ENCODE results near the gene INSRR.

DNA sequence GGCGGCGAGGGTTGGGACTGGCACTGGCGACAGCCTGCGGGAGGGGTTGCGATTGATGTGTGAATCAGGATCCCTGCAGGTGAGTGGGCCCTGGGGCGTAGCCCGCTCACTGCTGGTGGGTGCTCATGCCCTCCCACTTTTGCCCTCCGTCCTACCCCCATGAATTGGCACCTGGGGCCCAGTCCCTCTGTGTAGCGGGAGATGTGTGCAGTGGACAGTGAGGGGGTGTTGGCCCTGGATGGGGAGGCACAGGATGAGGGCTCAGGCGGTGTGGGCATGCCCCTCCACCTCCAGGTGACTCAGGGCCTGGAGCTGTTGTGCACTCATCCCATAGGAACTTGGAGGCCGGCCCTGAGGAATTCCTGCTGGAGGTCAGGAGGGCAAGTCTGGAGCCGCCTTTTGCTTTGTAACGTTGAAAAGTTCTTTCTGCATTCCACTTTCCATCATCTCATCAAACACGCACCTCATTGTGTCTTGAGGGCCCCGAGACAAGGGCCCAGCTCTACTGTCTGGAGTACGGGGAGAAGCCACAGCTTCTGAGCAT lies 37.6 kb upstream of the INSRR start:
- TF ChIP-seq, protein P1, sequence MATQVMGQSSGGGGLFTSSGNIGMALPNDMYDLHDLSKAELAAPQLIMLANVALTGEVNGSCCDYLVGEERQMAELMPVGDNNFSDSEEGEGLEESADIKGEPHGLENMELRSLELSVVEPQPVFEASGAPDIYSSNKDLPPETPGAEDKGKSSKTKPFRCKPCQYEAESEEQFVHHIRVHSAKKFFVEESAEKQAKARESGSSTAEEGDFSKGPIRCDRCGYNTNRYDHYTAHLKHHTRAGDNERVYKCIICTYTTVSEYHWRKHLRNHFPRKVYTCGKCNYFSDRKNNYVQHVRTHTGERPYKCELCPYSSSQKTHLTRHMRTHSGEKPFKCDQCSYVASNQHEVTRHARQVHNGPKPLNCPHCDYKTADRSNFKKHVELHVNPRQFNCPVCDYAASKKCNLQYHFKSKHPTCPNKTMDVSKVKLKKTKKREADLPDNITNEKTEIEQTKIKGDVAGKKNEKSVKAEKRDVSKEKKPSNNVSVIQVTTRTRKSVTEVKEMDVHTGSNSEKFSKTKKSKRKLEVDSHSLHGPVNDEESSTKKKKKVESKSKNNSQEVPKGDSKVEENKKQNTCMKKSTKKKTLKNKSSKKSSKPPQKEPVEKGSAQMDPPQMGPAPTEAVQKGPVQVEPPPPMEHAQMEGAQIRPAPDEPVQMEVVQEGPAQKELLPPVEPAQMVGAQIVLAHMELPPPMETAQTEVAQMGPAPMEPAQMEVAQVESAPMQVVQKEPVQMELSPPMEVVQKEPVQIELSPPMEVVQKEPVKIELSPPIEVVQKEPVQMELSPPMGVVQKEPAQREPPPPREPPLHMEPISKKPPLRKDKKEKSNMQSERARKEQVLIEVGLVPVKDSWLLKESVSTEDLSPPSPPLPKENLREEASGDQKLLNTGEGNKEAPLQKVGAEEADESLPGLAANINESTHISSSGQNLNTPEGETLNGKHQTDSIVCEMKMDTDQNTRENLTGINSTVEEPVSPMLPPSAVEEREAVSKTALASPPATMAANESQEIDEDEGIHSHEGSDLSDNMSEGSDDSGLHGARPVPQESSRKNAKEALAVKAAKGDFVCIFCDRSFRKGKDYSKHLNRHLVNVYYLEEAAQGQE (IDR thresholded peaks at IDR 0.05; ENCODE audit: low read depth): no peak
- TF ChIP-seq YY1 (IDR thresholded peaks at IDR 0.05; ENCODE audit: low read depth) (no peak), EP300 (IDR thresholded peaks at IDR 0.05; ENCODE audit: borderline replicate concordance) (no peak), FOXM1 (IDR thresholded peaks at IDR 0.05; ENCODE audit: borderline replicate concordance, low read depth) (no peak), TAF1 (IDR thresholded peaks at IDR 0.05; ENCODE audit: low read depth) (no peak), TCF12 (IDR thresholded peaks at IDR 0.05; ENCODE audit: low read depth) (peak; percentile 23; the same call in 1 of the 2 replicates), RAD21 (IDR thresholded peaks at IDR 0.05; ENCODE audit: low read depth) (no peak), TEAD4 (IDR thresholded peaks at IDR 0.05) (peak; percentile 75), NFIC (IDR thresholded peaks at IDR 0.05) (0 out of 2 replicates have a peak, but pooled peaks have one; percentile 26), CEBPB (IDR thresholded peaks at IDR 0.05) (no peak), ZBTB7A (IDR thresholded peaks at IDR 0.05; ENCODE audit: low read depth) (no peak), CREB1 (IDR thresholded peaks at IDR 0.05; ENCODE audit: low read depth) (no peak)
- TF ChIP-seq, protein P2, sequence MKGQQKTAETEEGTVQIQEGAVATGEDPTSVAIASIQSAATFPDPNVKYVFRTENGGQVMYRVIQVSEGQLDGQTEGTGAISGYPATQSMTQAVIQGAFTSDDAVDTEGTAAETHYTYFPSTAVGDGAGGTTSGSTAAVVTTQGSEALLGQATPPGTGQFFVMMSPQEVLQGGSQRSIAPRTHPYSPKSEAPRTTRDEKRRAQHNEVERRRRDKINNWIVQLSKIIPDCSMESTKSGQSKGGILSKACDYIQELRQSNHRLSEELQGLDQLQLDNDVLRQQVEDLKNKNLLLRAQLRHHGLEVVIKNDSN (IDR thresholded peaks at IDR 0.05): no peak
- TF ChIP-seq, protein P3, sequence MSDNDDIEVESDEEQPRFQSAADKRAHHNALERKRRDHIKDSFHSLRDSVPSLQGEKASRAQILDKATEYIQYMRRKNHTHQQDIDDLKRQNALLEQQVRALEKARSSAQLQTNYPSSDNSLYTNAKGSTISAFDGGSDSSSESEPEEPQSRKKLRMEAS (IDR thresholded peaks at IDR 0.05): no peak
